ENCODE measurements around the gene PPP1R37. TPM values are rescaled to one million over a fixed set of nuclear protein-coding genes. Genes with fewer than 3 reads are reported as not detected.
A peak's percentile ranks its signal among the peaks of the same experiment; 100 is the strongest.

Gene PPP1R37
- total RNA-seq, 1 experiment from 2014 or later = 33.6 TPM

DNA sequence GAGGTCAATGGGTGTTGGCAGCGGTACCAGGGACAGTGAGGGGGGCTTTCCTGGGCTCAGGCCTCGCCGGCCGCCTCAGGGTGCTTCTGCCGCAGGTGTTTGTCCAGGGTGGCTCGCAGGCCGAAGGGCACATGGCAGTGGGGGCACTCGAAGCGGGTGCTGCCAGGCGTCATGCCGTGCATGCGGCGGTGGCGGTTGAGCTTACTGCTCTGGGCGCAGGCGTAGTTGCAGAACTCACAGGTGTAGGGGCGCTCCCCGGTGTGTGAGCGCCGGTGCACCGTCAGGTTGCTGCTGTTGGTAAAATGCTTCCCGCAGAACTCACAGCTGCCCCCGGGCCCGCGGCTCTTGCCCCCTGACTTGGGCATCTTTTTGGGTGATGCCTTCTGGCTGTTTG lies 21.4 kb upstream of the PPP1R37 start:
- Mint-ChIP-seq H3K4me3 (no peak overlapping the region), H3K27ac (peak overlapping the region in 2 of 3 experiments; percentile 68 to 72; a peak in 2 of 7 replicates), H3K27me3 (ENCODE audit: low read depth) (no peaks in the 10 kb centered on the region), H3K4me1 (peaks cover 15 to 24% of the 10 kb centered on the region in 2 experiments), H3K36me3 (ENCODE audit: insufficient read depth in 1 of 3, low read depth in 3 of 3) (peaks cover 27 to 52% (median 48%) of the 10 kb centered on the region in 3 experiments), H3K9me3 (no peaks in the 10 kb centered on the region)
- H3K27ac ChIP-seq (ENCODE audit: insufficient read length, low read depth, low read length) = no peak overlapping the region
- H2BK5ac ChIP-seq (ENCODE audit: insufficient read length, low read length) = no peak overlapping the region
- no peak overlapping the region for H3K9ac ChIP-seq (ENCODE audit: extremely low read depth, insufficient read length, low read length)
- no peak overlapping the region for H3K56ac ChIP-seq (ENCODE audit: insufficient read length, low read depth, low read length)
- no peak overlapping the region for H2BK12ac ChIP-seq (ENCODE audit: insufficient read length, low read depth, low read length)
- H4K8ac ChIP-seq (replicated peaks; ENCODE audit: insufficient read length, low read depth, low read length) = no peak overlapping the region
- peaks cover 2% of the 10 kb centered on the region; the same call in 1 of the 2 replicates for H3K79me2 ChIP-seq (ENCODE audit: insufficient read depth, low read length)
- H3K23ac ChIP-seq (ENCODE audit: insufficient read length, low read depth, low read length) = no peak overlapping the region
- H3K18ac ChIP-seq (ENCODE audit: insufficient read length, low read depth, low read length) = no peak overlapping the region
- H3K23me2 ChIP-seq (ENCODE audit: insufficient read length, low read depth, low read length, poor library complexity, severe bottlenecking) = peaks cover 17% of the 10 kb centered on the region
- no peak overlapping the region for H2BK20ac ChIP-seq (ENCODE audit: low read depth, low read length, poor library complexity, severe bottlenecking)
- H3K14ac ChIP-seq (ENCODE audit: insufficient read depth, low read length) = no peak overlapping the region
- H4K91ac ChIP-seq (ENCODE audit: insufficient read length, low read depth, low read length) = no peak overlapping the region
- DNase-seq = no peak
- no peak overlapping the region for H3T11ph ChIP-seq (ENCODE audit: low read length)
- no peaks in the 10 kb centered on the region for H4K20me1 ChIP-seq (ENCODE audit: control insufficient read depth, insufficient read depth, insufficient read length)
- no peak overlapping the region for H3K4me2 ChIP-seq (ENCODE audit: insufficient read depth, insufficient read length, low read length)
- H3K9me3 ChIP-seq (ENCODE audit: control insufficient read depth, low read depth, low read length) = no peaks in the 10 kb centered on the region
- TF ChIP-seq CTCF (conservative IDR thresholded peaks at IDR 0.05) = no peak
- peaks cover 3% of the 10 kb centered on the region; the same call in 1 of the 2 replicates for H3K4me1 ChIP-seq (ENCODE audit: insufficient read depth, low read length)
- no peak overlapping the region for H4K5ac ChIP-seq (ENCODE audit: insufficient read length, low read depth, low read length)
- no peaks in the 10 kb centered on the region for H3K27me3 ChIP-seq (ENCODE audit: insufficient read depth, low read length)
- no peak overlapping the region for H2AK5ac ChIP-seq (ENCODE audit: insufficient read length, low read length)
- H3K79me1 ChIP-seq (ENCODE audit: insufficient read depth, low read depth, low read length, poor library complexity, severe bottlenecking) = no peaks in the 10 kb centered on the region
- no peak overlapping the region for H3K4ac ChIP-seq (ENCODE audit: low read depth, low read length)
- H2BK15ac ChIP-seq (ENCODE audit: low read depth, low read length) = no peak overlapping the region
- no peak overlapping the region for H2AFZ ChIP-seq (ENCODE audit: low read length)
- no peak overlapping the region for H2BK120ac ChIP-seq (ENCODE audit: low read depth, low read length, poor library complexity, severe bottlenecking)
- no CpG with 5 or more reads among the region's 25 CpGs for WGBS (ENCODE audit: extremely low coverage, insufficient read length, low lambda C conversion rate)

Data from H9 (cell line).